ENCODE data around the gene CECR2. TPM values are rescaled to one million over a fixed set of nuclear protein-coding genes. Genes with fewer than 3 reads are reported as not detected.

The CECR2 gene
- total RNA-seq, 1 experiment from 2014 or later = 154 TPM

DNA sequence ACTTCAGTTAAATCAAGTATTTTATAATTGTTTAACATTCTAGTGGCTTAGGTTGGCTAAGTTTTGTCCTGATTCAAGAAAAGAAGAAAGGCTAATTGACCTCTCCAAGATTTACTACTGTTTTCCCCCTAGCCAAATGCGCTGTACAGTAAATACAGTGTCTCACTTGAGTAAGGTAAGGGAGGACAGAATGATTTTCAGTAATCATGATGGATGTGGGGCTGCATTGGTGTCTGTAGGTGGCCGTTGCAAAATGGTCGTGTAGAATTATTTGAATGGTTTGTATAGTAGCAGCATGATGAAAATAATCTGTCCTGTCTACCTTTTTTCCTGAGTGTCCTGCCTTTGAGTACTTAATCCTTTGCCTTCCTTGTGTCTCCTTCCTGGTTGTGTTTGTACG is 4.6 kb downstream of the CECR2 start:
- H3K9ac ChIP-seq (ENCODE audit: extremely low read depth, insufficient read length, low read length) = no peak overlapping the region
- no peak overlapping the region for H2BK12ac ChIP-seq (ENCODE audit: insufficient read length, low read depth, low read length)
- H3K27me3 ChIP-seq (ENCODE audit: insufficient read depth, low read length) = no peaks in the 10 kb centered on the region
- no peak overlapping the region for H2AK5ac ChIP-seq (ENCODE audit: insufficient read length, low read length)
- peaks cover 13% of the 10 kb centered on the region; the same call in 1 of the 2 replicates for H3K4me1 ChIP-seq (ENCODE audit: insufficient read depth, low read length)
- Mint-ChIP-seq H3K9me3 (no peaks in the 10 kb centered on the region; a peak in 1 of 5 replicates), H3K4me3 (peak overlapping the region in 1 of 2 experiments; percentile 43; a peak in 1 of 5 replicates), H3K36me3 (ENCODE audit: insufficient read depth in 1 of 3, low read depth in 3 of 3) (peaks cover 0 to 5% (median 5%) of the 10 kb centered on the region in 3 experiments; a peak in 2 of 7 replicates), H3K27me3 (ENCODE audit: low read depth) (no peaks in the 10 kb centered on the region), H3K4me1 (peaks cover 56 to 68% of the 10 kb centered on the region in 2 experiments), H3K27ac (peak overlapping the region in 1 of 3 experiments; percentile 29; a peak in 4 of 7 replicates)
- H2BK120ac ChIP-seq (ENCODE audit: low read depth, low read length, poor library complexity, severe bottlenecking) = no peak overlapping the region
- peaks cover 2% of the 10 kb centered on the region for H3K79me1 ChIP-seq (ENCODE audit: insufficient read depth, low read depth, low read length, poor library complexity, severe bottlenecking)
- no peak overlapping the region for H3K23ac ChIP-seq (ENCODE audit: insufficient read length, low read depth, low read length)
- H2BK15ac ChIP-seq (ENCODE audit: low read depth, low read length) = no peak overlapping the region
- H4K20me1 ChIP-seq (ENCODE audit: control insufficient read depth, insufficient read depth, insufficient read length) = no peaks in the 10 kb centered on the region
- H3K23me2 ChIP-seq (ENCODE audit: insufficient read length, low read depth, low read length, poor library complexity, severe bottlenecking) = peaks cover 11% of the 10 kb centered on the region
- TF ChIP-seq, protein P1, sequence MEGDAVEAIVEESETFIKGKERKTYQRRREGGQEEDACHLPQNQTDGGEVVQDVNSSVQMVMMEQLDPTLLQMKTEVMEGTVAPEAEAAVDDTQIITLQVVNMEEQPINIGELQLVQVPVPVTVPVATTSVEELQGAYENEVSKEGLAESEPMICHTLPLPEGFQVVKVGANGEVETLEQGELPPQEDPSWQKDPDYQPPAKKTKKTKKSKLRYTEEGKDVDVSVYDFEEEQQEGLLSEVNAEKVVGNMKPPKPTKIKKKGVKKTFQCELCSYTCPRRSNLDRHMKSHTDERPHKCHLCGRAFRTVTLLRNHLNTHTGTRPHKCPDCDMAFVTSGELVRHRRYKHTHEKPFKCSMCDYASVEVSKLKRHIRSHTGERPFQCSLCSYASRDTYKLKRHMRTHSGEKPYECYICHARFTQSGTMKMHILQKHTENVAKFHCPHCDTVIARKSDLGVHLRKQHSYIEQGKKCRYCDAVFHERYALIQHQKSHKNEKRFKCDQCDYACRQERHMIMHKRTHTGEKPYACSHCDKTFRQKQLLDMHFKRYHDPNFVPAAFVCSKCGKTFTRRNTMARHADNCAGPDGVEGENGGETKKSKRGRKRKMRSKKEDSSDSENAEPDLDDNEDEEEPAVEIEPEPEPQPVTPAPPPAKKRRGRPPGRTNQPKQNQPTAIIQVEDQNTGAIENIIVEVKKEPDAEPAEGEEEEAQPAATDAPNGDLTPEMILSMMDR (conservative IDR thresholded peaks at IDR 0.05) = no peak
- no peaks in the 10 kb centered on the region for H3K9me3 ChIP-seq (ENCODE audit: control insufficient read depth, low read depth, low read length)
- no peak overlapping the region for H2AFZ ChIP-seq (ENCODE audit: low read length)
- no peak overlapping the region for H4K8ac ChIP-seq (replicated peaks; ENCODE audit: insufficient read length, low read depth, low read length)
- H3K18ac ChIP-seq (ENCODE audit: insufficient read length, low read depth, low read length) = no peak overlapping the region
- H3K14ac ChIP-seq (ENCODE audit: insufficient read depth, low read length) = no peak overlapping the region
- H3K27ac ChIP-seq (ENCODE audit: insufficient read length, low read depth, low read length) = no peak overlapping the region
- H3T11ph ChIP-seq (ENCODE audit: low read length) = no peak overlapping the region
- H4K5ac ChIP-seq (ENCODE audit: insufficient read length, low read depth, low read length) = no peak overlapping the region
- no peak for DNase-seq
- WGBS (ENCODE audit: extremely low coverage, insufficient read length, low lambda C conversion rate) = no CpG with 5 or more reads among the region's 4 CpGs
- no peak overlapping the region for H3K56ac ChIP-seq (ENCODE audit: insufficient read length, low read depth, low read length)
- no peak overlapping the region for H2BK20ac ChIP-seq (ENCODE audit: low read depth, low read length, poor library complexity, severe bottlenecking)
- H4K91ac ChIP-seq (ENCODE audit: insufficient read length, low read depth, low read length) = no peak overlapping the region
- H3K79me2 ChIP-seq (ENCODE audit: insufficient read depth, low read length) = peaks cover 74% of the 10 kb centered on the region
- no peak overlapping the region for H3K4ac ChIP-seq (ENCODE audit: low read depth, low read length)
- H3K4me2 ChIP-seq (ENCODE audit: insufficient read depth, insufficient read length, low read length) = peak overlapping the region; percentile 9
- no peak overlapping the region for H2BK5ac ChIP-seq (ENCODE audit: insufficient read length, low read length)
